ENCODE data around the gene OGFOD3.

DNA sequence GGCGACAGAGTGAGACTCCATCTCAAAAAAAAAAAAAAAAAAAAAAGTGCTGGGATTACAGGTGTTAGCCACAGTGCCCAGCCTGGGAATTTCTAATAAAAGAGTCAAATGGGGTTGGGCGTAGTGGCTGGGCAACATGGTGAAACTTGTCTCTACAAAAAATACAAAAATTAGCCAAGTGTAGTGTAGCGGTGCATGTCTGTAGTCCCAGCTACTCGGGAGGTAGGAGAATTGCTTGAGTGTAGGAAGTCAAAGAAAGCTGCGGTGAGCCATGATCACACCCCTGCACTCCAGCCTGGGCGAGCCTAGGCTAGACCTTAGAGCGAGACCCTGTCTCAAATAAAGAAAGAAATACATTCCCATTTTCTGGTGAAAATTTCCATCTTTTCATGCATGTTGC, 49.2 kb downstream of the OGFOD3 start:
- TF ChIP-seq CTCF (IDR thresholded peaks at IDR 0.05; ENCODE audit: borderline replicate concordance, extremely low read depth, low read length, poor library complexity, severe bottlenecking) = no peak
- TF ChIP-seq EZH2 (IDR thresholded peaks at IDR 0.05; ENCODE audit: borderline replicate concordance, low read depth, low read length, severe bottlenecking) = no peak
